ENCODE data around the gene CFAP20DC. TPM values are rescaled to one million over a fixed set of nuclear protein-coding genes. Genes with fewer than 3 reads are reported as not detected.
"Not testable (repeated sequence)": the region's sequence is repeated elsewhere in the genome, so short reads cannot be mapped to it uniquely, and the experiment has no call there.

Gene CFAP20DC
- total RNA-seq, 2 donors from 2014 or later = 0.33 to 1.0 TPM

GRCh38 chr3:58989163-58989562 is 60.7 kb downstream of the CFAP20DC start:
- no peak for ATAC-seq
- Histone ChIP-seq H3K36me3 (replicated peaks in 1 of 2; ENCODE audit: insufficient read depth in 1 of 2, low read depth in 2 of 2) (no peaks in the 10 kb centered on the region), H3K9me3 (no peaks in the 10 kb centered on the region), H3K4me1 (no peaks in the 10 kb centered on the region), H3K4me3 (no peak overlapping the region), H3K27me3 (no peaks in the 10 kb centered on the region), H3K27ac (no peak overlapping the region)
- DNase-seq = no peak
- intact Hi-C loops (cut with DNase I) = loop anchor here (10.0 kb wide), 1 partner anchor 836 kb away; no protein-coding TSS in a partner anchor
- TF ChIP-seq POLR2A (IDR thresholded peaks at IDR 0.05) (no peak), CTCF (IDR thresholded peaks at IDR 0.05) (no peak)

GRCh38 chr3:58988041-58988440 is 61.8 kb downstream of the CFAP20DC start:
- Histone ChIP-seq H3K4me3 (no peak overlapping the region), H3K36me3 (replicated peaks in 1 of 2; ENCODE audit: insufficient read depth in 1 of 2, low read depth in 2 of 2) (no peaks in the 10 kb centered on the region), H3K27ac (no peak overlapping the region), H3K9me3 (no peaks in the 10 kb centered on the region), H3K27me3 (no peaks in the 10 kb centered on the region), H3K4me1 (no peaks in the 10 kb centered on the region)
- 60 to 68% methylated on average over 3 of the region's 3 CpGs for WGBS, 2 donors
- no peak for DNase-seq
- ATAC-seq = no peak
- no peak for TF ChIP-seq CTCF (IDR thresholded peaks at IDR 0.05)
- no peak for TF ChIP-seq POLR2A (IDR thresholded peaks at IDR 0.05)
- intact Hi-C loops (cut with DNase I) = loop anchor here (10.0 kb wide), 1 partner anchor 837 kb away; no protein-coding TSS in a partner anchor

- ATAC-seq = no peak
Measured at GRCh38 chr3:58986654-58987053, 63.2 kb downstream of the CFAP20DC start.

GRCh38 chr3:58979840-58980239 is 70.0 kb downstream of the CFAP20DC start:
- no peaks in the 10 kb centered on the region for H3K36me3 ChIP-seq (replicated peaks in 1 of 2; ENCODE audit: insufficient read depth in 1 of 2, low read depth in 2 of 2)
- no peak overlapping the region for H3K4me3 ChIP-seq
- DNase-seq = no peak
- H3K4me1 ChIP-seq = no peaks in the 10 kb centered on the region
- intact Hi-C loops (cut with DNase I) = loop anchor here (10.0 kb wide), 1 partner anchor 845 kb away; no protein-coding TSS in a partner anchor
- TF ChIP-seq CTCF (IDR thresholded peaks at IDR 0.05) (no peak), POLR2A (IDR thresholded peaks at IDR 0.05) (no peak)
- H3K27me3 ChIP-seq = no peaks in the 10 kb centered on the region
- no peak overlapping the region for H3K27ac ChIP-seq
- H3K9me3 ChIP-seq = no peaks in the 10 kb centered on the region
- 68 to 83% methylated on average over 4 of the region's 4 CpGs for WGBS, 2 donors
- no peak for ATAC-seq

More at GRCh38 chr3:58986654-58987053, 63.2 kb downstream of the CFAP20DC start:
- Histone ChIP-seq H3K27ac (no peak overlapping the region), H3K9me3 (no peaks in the 10 kb centered on the region), H3K4me3 (no peak overlapping the region), H3K27me3 (no peaks in the 10 kb centered on the region), H3K36me3 (replicated peaks in 1 of 2; ENCODE audit: insufficient read depth in 1 of 2, low read depth in 2 of 2) (no peaks in the 10 kb centered on the region), H3K4me1 (no peaks in the 10 kb centered on the region)
- DNase-seq = no peak
- 68% methylated on average over 4 of the region's 4 CpGs for WGBS, 2 donors
- TF ChIP-seq POLR2A (IDR thresholded peaks at IDR 0.05) = no peak
- no peak for TF ChIP-seq CTCF (IDR thresholded peaks at IDR 0.05)
- intact Hi-C loops (cut with DNase I) = loop anchor here (10.0 kb wide), 1 partner anchor 838 kb away; no protein-coding TSS in a partner anchor

GRCh38 chr3:58973796-58974195 is 76.0 kb downstream of the CFAP20DC start:
- intact Hi-C loops (cut with DNase I) = no loop called here
- DNase-seq (no peak), ATAC-seq (no peak)
- Histone ChIP-seq H3K36me3 (replicated peaks in 1 of 2; ENCODE audit: insufficient read depth in 1 of 2, low read depth in 2 of 2) (no peaks in the 10 kb centered on the region), H3K27me3 (no peaks in the 10 kb centered on the region), H3K4me1 (no peaks in the 10 kb centered on the region), H3K4me3 (no peak overlapping the region), H3K27ac (no peak overlapping the region), H3K9me3 (no peaks in the 10 kb centered on the region)
- TF ChIP-seq POLR2A (IDR thresholded peaks at IDR 0.05) (no peak), CTCF (IDR thresholded peaks at IDR 0.05) (no peak)
- WGBS, 2 donors = 97 to 98% methylated on average over 3 of the region's 3 CpGs

- H3K4me1 ChIP-seq; H3K27me3 ChIP-seq; H3K4me3 ChIP-seq; H3K36me3 ChIP-seq (replicated peaks in 1 of 2; ENCODE audit: insufficient read depth in 1 of 2, low read depth in 2 of 2); H3K9me3 ChIP-seq; H3K27ac ChIP-seq; ATAC-seq; intact Hi-C loops (cut with DNase I); DNase-seq: not testable (repeated sequence)
- WGBS, 2 donors = 86 to 96% methylated on average over 1 of the region's 1 CpG
Measured at GRCh38 chr3:58967866-58968265, 82.0 kb downstream of the CFAP20DC start.
